H9 (cell line): ENCODE measurements around the gene HLA-DRB1. TPM values are rescaled to one million over a fixed set of nuclear protein-coding genes. Genes with fewer than 3 reads are reported as not detected.
"Not testable (repeated sequence)": the region's sequence is repeated elsewhere in the genome, so short reads cannot be mapped to it uniquely, and the experiment has no call there.

Experiments used
- DNase-seq: peaks from one replicate; pipeline ENCODE4 v3.0.0-alpha.2; 2017
- H2AFZ ChIP-seq: one replicate; pipeline ENCODE4 v1.6.1; 2013; ENCODE audit warnings: mild to moderate bottlenecking, low read length, control low read depth, moderate library complexity
- H2AK5ac ChIP-seq: 2 replicates; pipeline ENCODE4 v1.6.1; 2013; ENCODE audit warnings: low read length, control low read depth, mixed read lengths; ENCODE audit not compliant: insufficient read length
- H2BK120ac ChIP-seq: one replicate; pipeline ENCODE4 v1.6.1; 2013; ENCODE audit warnings: low read depth, mild to moderate bottlenecking, low read length, control low read depth, inconsistent platforms; ENCODE audit not compliant: poor library complexity, severe bottlenecking
- H2BK12ac ChIP-seq: 2 replicates; pipeline ENCODE4 v1.6.1; 2013; ENCODE audit warnings: low read length, control low read depth, mixed read lengths, low read depth; ENCODE audit not compliant: insufficient read length
- H2BK15ac ChIP-seq: 2 replicates; pipeline ENCODE4 v1.6.1; 2013; ENCODE audit warnings: low read depth, low read length, control low read depth
- H2BK20ac ChIP-seq: one replicate; pipeline ENCODE4 v1.6.1; 2013; ENCODE audit warnings: low read depth, mild to moderate bottlenecking, low read length, control low read depth, inconsistent platforms; ENCODE audit not compliant: poor library complexity, severe bottlenecking
- H2BK5ac ChIP-seq: 2 replicates; pipeline ENCODE4 v1.6.1; 2013; ENCODE audit warnings: low read length, control low read depth, mixed read lengths; ENCODE audit not compliant: insufficient read length
- H3K14ac ChIP-seq: 2 replicates; pipeline ENCODE4 v1.6.1; 2013; ENCODE audit warnings: low read length, control low read depth; ENCODE audit not compliant: insufficient read depth
- H3K18ac ChIP-seq: 2 replicates; pipeline ENCODE4 v1.6.1; 2013; ENCODE audit warnings: low read depth, mild to moderate bottlenecking, mixed read lengths, low read length, control low read depth; ENCODE audit not compliant: insufficient read length
- H3K23ac ChIP-seq: 2 replicates; pipeline ENCODE4 v1.6.1; 2013; ENCODE audit warnings: low read length, control low read depth, mixed read lengths, low read depth; ENCODE audit not compliant: insufficient read length
- H3K23me2 ChIP-seq: 2 replicates; pipeline ENCODE4 v1.6.1; 2013; ENCODE audit warnings: low read depth, mild to moderate bottlenecking, mixed read lengths, low read length, control low read depth; ENCODE audit not compliant: insufficient read length, poor library complexity, severe bottlenecking
- H3K27ac ChIP-seq: 2 replicates; pipeline ENCODE4 v1.5.1; 2013; ENCODE audit warnings: low read length, control low read depth, mixed read lengths, low read depth; ENCODE audit not compliant: insufficient read length
- H3K27me3 ChIP-seq: 2 replicates; pipeline ENCODE4 v1.6.1; 2013; ENCODE audit warnings: low read length, control low read depth, inconsistent platforms; ENCODE audit not compliant: insufficient read depth
- H3K4ac ChIP-seq: 2 replicates; pipeline ENCODE4 v1.6.1; 2013; ENCODE audit warnings: low read depth, mild to moderate bottlenecking, control low read depth, inconsistent platforms, low read length, moderate library complexity
- H3K4me1 ChIP-seq: 2 replicates; pipeline ENCODE4 v1.6.1; 2013; ENCODE audit warnings: low read length, control low read depth, inconsistent platforms; ENCODE audit not compliant: insufficient read depth
- H3K4me2 ChIP-seq: 2 replicates; pipeline ENCODE4 v1.6.1; 2013; ENCODE audit warnings: low read length, control low read depth, mixed read lengths; ENCODE audit not compliant: insufficient read length, insufficient read depth
- H3K56ac ChIP-seq: 2 replicates; pipeline ENCODE4 v1.6.1; 2013; ENCODE audit warnings: low read depth, mild to moderate bottlenecking, mixed read lengths, low read length, control low read depth; ENCODE audit not compliant: insufficient read length
- H3K79me1 ChIP-seq: 2 replicates; pipeline ENCODE4 v1.6.1; 2013; ENCODE audit warnings: low read depth, mild to moderate bottlenecking, moderate library complexity, low read length, control low read depth, inconsistent platforms; ENCODE audit not compliant: insufficient read depth, poor library complexity, severe bottlenecking
- H3K79me2 ChIP-seq: 2 replicates; pipeline ENCODE4 v1.6.1; 2013; ENCODE audit warnings: low read length, control low read depth, inconsistent platforms; ENCODE audit not compliant: insufficient read depth
- H3K9ac ChIP-seq: 2 replicates; pipeline ENCODE4 v1.6.1; 2013; ENCODE audit warnings: low read length, control low read depth, mixed read lengths; ENCODE audit not compliant: insufficient read length; ENCODE audit errors: extremely low read depth
- H3K9me3 ChIP-seq: one replicate; pipeline ENCODE4 v1.6.1; 2013; ENCODE audit warnings: low read depth, low read length, inconsistent platforms; ENCODE audit not compliant: control insufficient read depth
- H3T11ph ChIP-seq: one replicate; pipeline ENCODE4 v1.6.1; 2013; ENCODE audit warnings: mild to moderate bottlenecking, low read length, control low read depth, inconsistent platforms
- H4K20me1 ChIP-seq: one replicate; pipeline ENCODE4 v1.6.1; 2013; ENCODE audit not compliant: control insufficient read depth, insufficient read length, insufficient read depth
- H4K5ac ChIP-seq: 2 replicates; pipeline ENCODE4 v1.6.1; 2013; ENCODE audit warnings: low read depth, mild to moderate bottlenecking, mixed read lengths, low read length, control low read depth; ENCODE audit not compliant: insufficient read length
- H4K8ac ChIP-seq: replicated peaks from 2 replicates; pipeline ENCODE4 v1.6.1; 2013; ENCODE audit warnings: low read length, control low read depth, mixed read lengths, low read depth; ENCODE audit not compliant: insufficient read length
- H4K91ac ChIP-seq: 2 replicates; pipeline ENCODE4 v1.6.1; 2013; ENCODE audit warnings: low read depth, mild to moderate bottlenecking, moderate library complexity, mixed read lengths, low read length, control low read depth; ENCODE audit not compliant: insufficient read length
- H3K27ac Mint-ChIP-seq, 3 experiments: 2 replicates in 2 of 3; 3 replicates in 1 of 3; pipeline ENCODE4 v1.8.0; 2020 to 2021; ENCODE audit warnings: mixed read lengths in 3 of 3, mild to moderate bottlenecking in 1 of 3, moderate library complexity in 1 of 3
- H3K27me3 Mint-ChIP-seq: 2 replicates; pipeline ENCODE4 v1.8.0; 2021; ENCODE audit warnings: low read depth, mild to moderate bottlenecking, moderate library complexity, mixed read lengths
- H3K36me3 Mint-ChIP-seq, 3 experiments: 2 replicates in 2 of 3; 3 replicates in 1 of 3; pipeline ENCODE4 v1.8.0; 2020 to 2021; ENCODE audit warnings: low read depth in 3 of 3, mixed read lengths in 3 of 3; ENCODE audit not compliant: insufficient read depth in 1 of 3
- H3K4me1 Mint-ChIP-seq, 2 experiments: 2 replicates each; pipeline ENCODE4 v1.8.0; 2020; ENCODE audit warnings: mixed read lengths in 2 of 2
- H3K4me3 Mint-ChIP-seq, 2 experiments: 2 replicates in 1 of 2; 3 replicates in 1 of 2; pipeline ENCODE4 v1.8.0; 2020 to 2021; ENCODE audit warnings: mild to moderate bottlenecking in 2 of 2, mixed read lengths in 2 of 2, moderate library complexity in 1 of 2
- H3K9me3 Mint-ChIP-seq, 2 experiments: 2 replicates in 1 of 2; 3 replicates in 1 of 2; pipeline ENCODE4 v1.8.0; 2020; ENCODE audit warnings: mild to moderate bottlenecking in 2 of 2, mixed read lengths in 2 of 2, moderate library complexity in 1 of 2
- WGBS: extraction: QIAGEN DNeasy Blood & Tissue Kit; methylation state at CpG from one replicate; pipeline ENCODE4 v1.1.7; 2013; ENCODE audit warnings: missing lambda C conversion rate, low lambda C conversion rate, mixed read lengths; ENCODE audit not compliant: insufficient read length; ENCODE audit errors: extremely low coverage; 5-methylcytosine and 5-hydroxymethylcytosine counted together
- total RNA-seq: library from RNA; stranded (reverse); gene quantifications from 2 replicates; pipeline ENCODE4 v1.2.1, GENCODE V29; 2021
- TF ChIP-seq, protein P1 (sequence below): fragments of 200-600 bp; sonication (generic); conservative IDR thresholded peaks from 3 replicates; pipeline ENCODE4 v1.8.0; 2021; ENCODE audit warnings: antibody characterized with exemption, mild to moderate bottlenecking

HLA-DRB1 gene
- total RNA-seq, 1 experiment from 2014 or later: 25.9 TPM

DNA sequence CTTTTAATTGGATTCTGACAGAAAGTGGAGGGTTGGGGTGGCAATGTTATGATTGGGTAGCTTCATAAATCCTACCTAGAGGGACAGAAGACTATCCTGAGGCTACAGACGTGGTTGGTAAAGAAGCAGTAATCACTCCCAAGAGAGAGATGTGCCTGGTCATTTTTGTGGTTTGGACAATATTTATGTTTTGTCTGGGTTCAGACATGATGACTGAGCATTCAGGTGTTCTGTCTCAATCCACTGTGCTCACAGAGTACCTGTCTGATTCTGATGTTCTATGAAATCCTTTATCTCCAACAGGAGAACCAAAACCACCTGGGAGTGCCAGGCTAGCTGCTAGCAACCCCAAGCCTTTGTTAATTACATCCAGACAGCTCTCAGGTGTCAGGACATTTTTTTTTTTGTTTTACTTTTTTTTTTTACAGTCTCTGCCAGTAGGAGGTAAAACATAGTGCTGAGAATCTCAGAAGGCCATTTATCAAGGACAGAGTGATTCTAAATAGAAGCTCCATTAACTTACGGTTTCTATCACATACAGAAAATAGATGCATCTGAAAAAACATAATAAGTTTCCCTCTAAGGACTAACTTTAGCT lies 46.0 kb upstream of the HLA-DRB1 start:
- no peak overlapping the region for H3K23ac ChIP-seq
- no peak overlapping the region for H3K14ac ChIP-seq
- H3T11ph ChIP-seq: no peak overlapping the region
- no peak overlapping the region for H4K5ac ChIP-seq
- H3K79me2 ChIP-seq: no peaks in the 10 kb centered on the region
- no peak overlapping the region for H3K27ac ChIP-seq
- H4K91ac ChIP-seq: no peak overlapping the region
- H3K18ac ChIP-seq: no peak overlapping the region
- no peak overlapping the region for H3K9ac ChIP-seq
- H2AFZ ChIP-seq: no peak overlapping the region
- no peak overlapping the region for H3K4me2 ChIP-seq
- H3K4me1 Mint-ChIP-seq: peaks cover 25% of the 10 kb centered on the region in 2 experiments
- no peak overlapping the region for H2AK5ac ChIP-seq
- H3K27me3 ChIP-seq: no peaks in the 10 kb centered on the region
- H3K4ac ChIP-seq: no peak overlapping the region
- no peak overlapping the region for H2BK15ac ChIP-seq
- H2BK20ac ChIP-seq: no peak overlapping the region
- H3K4me3 Mint-ChIP-seq: no peak overlapping the region
- H4K8ac ChIP-seq: no peak overlapping the region
- no peak for DNase-seq
- no peak overlapping the region for H3K56ac ChIP-seq
- no peaks in the 10 kb centered on the region for H3K79me1 ChIP-seq
- no peaks in the 10 kb centered on the region for H3K9me3 ChIP-seq
- H3K27me3 Mint-ChIP-seq: no peaks in the 10 kb centered on the region
- no peaks in the 10 kb centered on the region for H3K23me2 ChIP-seq
- no peaks in the 10 kb centered on the region for H4K20me1 ChIP-seq
- H2BK5ac ChIP-seq: no peak overlapping the region
- no peak overlapping the region for H3K27ac Mint-ChIP-seq
- TF ChIP-seq, protein P1, sequence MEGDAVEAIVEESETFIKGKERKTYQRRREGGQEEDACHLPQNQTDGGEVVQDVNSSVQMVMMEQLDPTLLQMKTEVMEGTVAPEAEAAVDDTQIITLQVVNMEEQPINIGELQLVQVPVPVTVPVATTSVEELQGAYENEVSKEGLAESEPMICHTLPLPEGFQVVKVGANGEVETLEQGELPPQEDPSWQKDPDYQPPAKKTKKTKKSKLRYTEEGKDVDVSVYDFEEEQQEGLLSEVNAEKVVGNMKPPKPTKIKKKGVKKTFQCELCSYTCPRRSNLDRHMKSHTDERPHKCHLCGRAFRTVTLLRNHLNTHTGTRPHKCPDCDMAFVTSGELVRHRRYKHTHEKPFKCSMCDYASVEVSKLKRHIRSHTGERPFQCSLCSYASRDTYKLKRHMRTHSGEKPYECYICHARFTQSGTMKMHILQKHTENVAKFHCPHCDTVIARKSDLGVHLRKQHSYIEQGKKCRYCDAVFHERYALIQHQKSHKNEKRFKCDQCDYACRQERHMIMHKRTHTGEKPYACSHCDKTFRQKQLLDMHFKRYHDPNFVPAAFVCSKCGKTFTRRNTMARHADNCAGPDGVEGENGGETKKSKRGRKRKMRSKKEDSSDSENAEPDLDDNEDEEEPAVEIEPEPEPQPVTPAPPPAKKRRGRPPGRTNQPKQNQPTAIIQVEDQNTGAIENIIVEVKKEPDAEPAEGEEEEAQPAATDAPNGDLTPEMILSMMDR: no peak
- no peaks in the 10 kb centered on the region; the same call in 1 of the 2 replicates for H3K4me1 ChIP-seq
- WGBS: no CpG with 5 or more reads among the region's 2 CpGs
- no peak overlapping the region for H2BK120ac ChIP-seq
- H2BK12ac ChIP-seq: no peak overlapping the region
- no peaks in the 10 kb centered on the region for H3K9me3 Mint-ChIP-seq
- no peaks in the 10 kb centered on the region for H3K36me3 Mint-ChIP-seq

DNA sequence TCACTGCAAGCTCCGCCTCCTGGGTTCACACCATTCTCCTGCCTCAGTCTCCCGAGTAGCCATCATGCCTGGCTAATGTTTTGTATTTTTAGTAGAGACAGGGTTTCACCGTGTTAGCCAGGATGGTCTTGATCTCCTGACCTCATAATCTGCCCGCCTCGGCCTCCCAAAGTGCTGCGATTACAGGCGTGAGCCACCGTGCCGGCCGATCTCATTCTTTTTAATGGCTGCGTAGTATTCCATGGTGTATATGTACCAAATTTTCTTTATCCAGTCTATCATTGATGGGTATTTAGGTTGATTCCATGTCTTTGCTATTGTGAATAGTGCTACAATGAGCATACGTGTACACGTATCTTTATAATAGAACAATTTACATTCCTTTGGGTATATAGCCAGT lies 40.1 kb upstream of the HLA-DRB1 start:
- WGBS: no CpG with 5 or more reads among the region's 13 CpGs
- not testable (repeated sequence) for H3T11ph ChIP-seq, H3K36me3 Mint-ChIP-seq, H3K18ac ChIP-seq, H3K4me1 Mint-ChIP-seq, H4K5ac ChIP-seq, H3K4me3 Mint-ChIP-seq, H3K56ac ChIP-seq, H3K27ac ChIP-seq, DNase-seq, H3K27me3 Mint-ChIP-seq, H3K79me1 ChIP-seq, H2AFZ ChIP-seq, H3K4ac ChIP-seq, H2BK5ac ChIP-seq, H4K20me1 ChIP-seq, H3K9ac ChIP-seq, H3K14ac ChIP-seq, H2BK12ac ChIP-seq, H3K79me2 ChIP-seq, H2BK120ac ChIP-seq, H2AK5ac ChIP-seq, H3K4me1 ChIP-seq, H3K4me2 ChIP-seq, H4K91ac ChIP-seq, H3K9me3 ChIP-seq, H3K9me3 Mint-ChIP-seq, H3K27me3 ChIP-seq, H4K8ac ChIP-seq, H3K27ac Mint-ChIP-seq, H3K23ac ChIP-seq, H3K23me2 ChIP-seq, H2BK20ac ChIP-seq, H2BK15ac ChIP-seq
